Gastrocnemius medialis (tissue), 4 donors: Measurements from ENCODE around the gene MRPL48. TPM values are rescaled to one million over a fixed set of nuclear protein-coding genes. Genes with fewer than 3 reads are reported as not detected.
A peak's percentile ranks its signal among the peaks of the same experiment; 100 is the strongest.
"Not testable (repeated sequence)": the region's sequence is repeated elsewhere in the genome, so short reads cannot be mapped to it uniquely, and the experiment has no call there.

Source experiments
- ATAC-seq, 2 donors: fragments of 150-250 bp; one replicate each; pipeline ENCODE4 v1.9.1; 2016
- DNase-seq, 2 donors: peaks; one replicate each; pipeline ENCODE4 v3.0.0-alpha.2; 2019
- H3K27ac ChIP-seq, 4 donors: fragments of 200-600 bp; sonication (generic); 1 replicate in 1 of 4; 2 replicates in 3 of 4; pipeline ENCODE4 v1.5.1; 2016 to 2018; ENCODE audit warnings: mild to moderate bottlenecking in 2 of 4, moderate library complexity in 1 of 4
- H3K27me3 ChIP-seq, 3 donors: fragments of 200-600 bp; sonication (generic) in 2 of 3; 1 replicate in 1 of 3; 2 replicates in 2 of 3; pipeline versions ENCODE4 v1.5.1 to v1.6.0; 2016 to 2019; ENCODE audit warnings: mild to moderate bottlenecking in 1 of 3, moderate library complexity in 1 of 3
- H3K36me3 ChIP-seq, 2 donors: fragments of 200-600 bp; sonication (generic) in 1 of 2; one replicate each; pipeline ENCODE4 v1.5.1; 2017 to 2018
- H3K4me1 ChIP-seq, 2 donors: fragments of 200-600 bp; sonication (generic) in 1 of 2; one replicate each; pipeline ENCODE4 v1.5.1; 2016 to 2017; ENCODE audit warnings: mild to moderate bottlenecking in 2 of 2
- H3K4me3 ChIP-seq, 4 donors: fragments of 200-600 bp; sonication (generic) in 3 of 4; 1 replicate in 1 of 4; 2 replicates in 3 of 4; pipeline ENCODE4 v1.5.1; 2016 to 2019; ENCODE audit warnings: mild to moderate bottlenecking in 2 of 4
- H3K9me3 ChIP-seq, 3 donors: fragments of 200-600 bp; sonication (generic) in 2 of 3; 1 replicate in 1 of 3; 2 replicates in 2 of 3; pipeline ENCODE4 v1.5.1; 2016 to 2019
- CTCF ChIP-seq, 5 experiments: fragments of 450-650 bp in 3 of 5; fragments of 200-600 bp in 2 of 5; sonication (generic) in 2 of 5; IDR thresholded peaks in 4 of 5; conservative IDR thresholded peaks in 1 of 5; 1 replicate in 4 of 5; 2 replicates in 1 of 5; pipeline ENCODE4 v1.5.1; 2016 to 2019; ENCODE audit warnings: antibody characterized with exemption in 5 of 5, mild to moderate bottlenecking in 3 of 5, moderate library complexity in 3 of 5
- POLR2A ChIP-seq, 2 donors: fragments of 450-650 bp; IDR thresholded peaks; one replicate each; pipeline ENCODE4 v1.6.1; 2017; ENCODE audit warnings: antibody characterized with exemption in 2 of 2, mild to moderate bottlenecking in 2 of 2, moderate library complexity in 2 of 2
- in situ Hi-C, 4 donors: fragments of 200-750 bp; cut with MboI; loops; one replicate each; pipeline versions ENCODE4 v1.15.0 to v1.8.0; 2017; ENCODE audit warnings: low sequenced_read_pairs in 4 of 4
- intact Hi-C: fragments of 100-400 bp; cut with DNase I; formaldehyde crosslinking; loops from one replicate; pipeline ENCODE4 v1.15.1; 2023; ENCODE audit warnings: low total_unique reads
- total RNA-seq, 4 donors: library from RNA; depleted of rRNA; stranded (reverse); fragments of >200 nt; gene quantifications; one replicate each; pipeline versions ENCODE4 v1.1.0 to v1.2.3, GENCODE V29; 2016

The MRPL48 gene
- total RNA-seq, 4 donors from 2014 or later = 9.0 to 29.1 (median 13.4) TPM

GRCh38 chr11:73878771-73879170 lies 91.1 kb downstream of the MRPL48 start:
- in situ Hi-C loops (loop anchor here in 1 of 4 donors (10.0 kb wide), 1 partner anchor 94 kb away; the partner anchor contains the start of gene MRPL48), intact Hi-C loops (loop anchor here (5.0 kb wide), 2 partner anchors 91 to 116 kb away; partner anchors contain the start of genes MRPL48 and RAB6A)
- ATAC-seq = no peak

GRCh38 chr11:73880449-73880848 lies 92.8 kb downstream of the MRPL48 start:
- H3K9me3 ChIP-seq, H3K4me3 ChIP-seq, ATAC-seq, H3K36me3 ChIP-seq, in situ Hi-C loops, intact Hi-C loops, H3K27me3 ChIP-seq: not testable (repeated sequence)
- peaks cover 14 to 18% of the 10 kb centered on the region in 2 donors for H3K4me1 ChIP-seq
- H3K27ac ChIP-seq = peak overlapping the region in 1 of 4 donors; percentile 21
- DNase-seq = peak in 1 of 2 donors; percentile 34

More at GRCh38 chr11:73878771-73879170, 91.1 kb downstream of the MRPL48 start:
- H3K4me3 ChIP-seq = no peak overlapping the region
- no peaks in the 10 kb centered on the region for H3K9me3 ChIP-seq
- H3K4me1 ChIP-seq = peaks cover 18 to 27% of the 10 kb centered on the region in 2 donors
- H3K36me3 ChIP-seq = peaks cover 0 to 3% of the 10 kb centered on the region in 2 donors
- TF ChIP-seq POLR2A (IDR thresholded peaks at IDR 0.05) (no peak), CTCF (IDR thresholded peaks at IDR 0.05 in 4 of 5, conservative IDR thresholded peaks at IDR 0.05 in 1 of 5) (no peak)
- H3K27ac ChIP-seq = no peak overlapping the region
- H3K27me3 ChIP-seq = no peaks in the 10 kb centered on the region
- no peak for DNase-seq

- ATAC-seq = no peak
- peaks cover 0 to 20% of the 10 kb centered on the region in 2 donors for H3K36me3 ChIP-seq
Measured at GRCh38 chr11:73883856-73884255, 96.2 kb downstream of the MRPL48 start.

GRCh38 chr11:73888244-73888643 lies 100.6 kb downstream of the MRPL48 start:
- Histone ChIP-seq H3K4me3 (no peak overlapping the region), H3K36me3 (peaks cover 0 to 54% of the 10 kb centered on the region in 2 donors), H3K27ac (no peak overlapping the region), H3K9me3 (no peaks in the 10 kb centered on the region), H3K4me1 (no peaks in the 10 kb centered on the region), H3K27me3 (no peaks in the 10 kb centered on the region)
- ATAC-seq (no peak), DNase-seq (no peak)
- intact Hi-C loops (no loop called here), in situ Hi-C loops (no loop called here)
- TF ChIP-seq CTCF (IDR thresholded peaks at IDR 0.05 in 4 of 5, conservative IDR thresholded peaks at IDR 0.05 in 1 of 5) (no peak), POLR2A (IDR thresholded peaks at IDR 0.05) (no peak)

More at GRCh38 chr11:73883856-73884255, 96.2 kb downstream of the MRPL48 start:
- TF ChIP-seq CTCF (IDR thresholded peaks at IDR 0.05 in 4 of 5, conservative IDR thresholded peaks at IDR 0.05 in 1 of 5) (no peak), POLR2A (IDR thresholded peaks at IDR 0.05) (no peak)
- Histone ChIP-seq H3K4me1 (no peaks in the 10 kb centered on the region), H3K27ac (no peak overlapping the region), H3K9me3 (no peaks in the 10 kb centered on the region), H3K27me3 (no peaks in the 10 kb centered on the region), H3K4me3 (no peak overlapping the region)
- in situ Hi-C loops (no loop called here), intact Hi-C loops (no loop called here)
- DNase-seq = no peak

- ATAC-seq (no peak), DNase-seq (no peak)
- in situ Hi-C loops (no loop called here), intact Hi-C loops (no loop called here)
- H3K4me1 ChIP-seq = no peaks in the 10 kb centered on the region
- H3K27me3 ChIP-seq = no peaks in the 10 kb centered on the region
- H3K9me3 ChIP-seq = no peaks in the 10 kb centered on the region
- H3K36me3 ChIP-seq = peaks cover 0 to 51% of the 10 kb centered on the region in 2 donors
- no peak overlapping the region for H3K4me3 ChIP-seq
- TF ChIP-seq CTCF (IDR thresholded peaks at IDR 0.05 in 4 of 5, conservative IDR thresholded peaks at IDR 0.05 in 1 of 5) = no peak
- no peak for TF ChIP-seq POLR2A (IDR thresholded peaks at IDR 0.05)
- H3K27ac ChIP-seq = no peak overlapping the region
Measured at GRCh38 chr11:73889019-73889418, 101.3 kb downstream of the MRPL48 start.
